Upper lobe of left lung (tissue), 6 donors: ENCODE measurements around the gene TBCB. TPM values are rescaled to one million over a fixed set of nuclear protein-coding genes. Genes with fewer than 3 reads are reported as not detected.

Source experiments
- ATAC-seq, 2 donors: fragments of 200-7000 bp; cut with Tn5 transposase; one replicate each; pipeline ENCODE4 v1.9.1; 2022; ENCODE audit warnings: mild to moderate bottlenecking in 2 of 2, moderate library complexity in 2 of 2; ENCODE audit not compliant: low FRiP score in 2 of 2
- DNase-seq, 2 donors: peaks; one replicate each; pipeline ENCODE4 v3.0.0-alpha.2; 2019 to 2020
- H3K27ac ChIP-seq, 4 donors: fragments of 200-600 bp; sonication (generic); one replicate each; pipeline ENCODE4 v1.5.1; 2016 to 2019
- H3K27me3 ChIP-seq, 4 donors: fragments of 200-600 bp; sonication (generic); one replicate each; pipeline ENCODE4 v1.5.1; 2017 to 2019
- H3K36me3 ChIP-seq, 4 donors: fragments of 200-600 bp; sonication (generic); one replicate each; pipeline ENCODE4 v1.5.1; 2016 to 2019
- H3K4me1 ChIP-seq, 4 donors: fragments of 200-600 bp; sonication (generic); one replicate each; pipeline ENCODE4 v1.5.1; 2018 to 2019
- H3K4me3 ChIP-seq, 4 donors: fragments of 200-600 bp; sonication (generic); one replicate each; pipeline ENCODE4 v1.5.1; 2017 to 2019; ENCODE audit warnings: mild to moderate bottlenecking in 2 of 4, moderate library complexity in 1 of 4
- H3K9me3 ChIP-seq, 4 donors: fragments of 200-600 bp; sonication (generic); one replicate each; pipeline ENCODE4 v1.5.1; 2018 to 2019
- CTCF ChIP-seq, 6 experiments: fragments of 450-650 bp in 4 of 6; fragments of 200-600 bp in 2 of 6; sonication (generic) in 2 of 6; IDR thresholded peaks; one replicate each; pipeline ENCODE4 v1.5.1; 2016 to 2019; ENCODE audit warnings: antibody characterized with exemption in 6 of 6
- EP300 ChIP-seq, 4 donors: sonication (generic); formaldehyde crosslinking; IDR thresholded peaks; one replicate each; pipeline ENCODE4 v1.5.1; 2017; ENCODE audit warnings: antibody characterized with exemption in 4 of 4, control low read depth in 2 of 4
- POLR2A ChIP-seq, 4 donors: fragments of 450-650 bp; IDR thresholded peaks; one replicate each; pipeline ENCODE4 v1.5.1; 2016 to 2017; ENCODE audit warnings: antibody characterized with exemption in 4 of 4, mild to moderate bottlenecking in 2 of 4
- POLR2AphosphoS5 ChIP-seq, 2 donors: sonication (generic); formaldehyde crosslinking; IDR thresholded peaks; one replicate each; pipeline ENCODE4 v1.5.1; 2017; ENCODE audit warnings: antibody characterized with exemption in 2 of 2
- WGBS, 2 donors: methylation state at CpG; one replicate each; pipeline ENCODE4 v1.1.5; 2017 to 2018; 5-methylcytosine and 5-hydroxymethylcytosine counted together
- total RNA-seq, 6 donors: library from RNA; depleted of rRNA in 4 of 6; stranded (reverse); fragments of >200 nt in 4 of 6; gene quantifications; one replicate each; pipeline versions ENCODE4 v1.1.0 to v1.2.1, GENCODE V29; 2016 to 2021
- donor health status: DM: no; HTN: no; CAD: no; lungs with moderate emphysema.
- donor health status: DM: no; HTN: yes; CAD: no; lungs with severe emphysema.

TBCB gene
- total RNA-seq, 6 donors from 2014 or later = 31.4 to 151 (median 109) TPM

- DNase-seq = no peak
- 91 to 96% methylated on average over 7 to 12 of the region's 12 CpGs for WGBS, 2 donors
- no peak overlapping the region for H3K27ac ChIP-seq
- TF ChIP-seq EP300 (IDR thresholded peaks at IDR 0.05) = no peak
- TF ChIP-seq CTCF (IDR thresholded peaks at IDR 0.05) = no peak
- TF ChIP-seq POLR2A (IDR thresholded peaks at IDR 0.05) = no peak
- TF ChIP-seq POLR2AphosphoS5 (IDR thresholded peaks at IDR 0.05) = no peak
- H3K27me3 ChIP-seq = no peaks in the 10 kb centered on the region
- H3K4me3 ChIP-seq = no peak overlapping the region
- H3K4me1 ChIP-seq = no peaks in the 10 kb centered on the region
- no peak for ATAC-seq
- H3K9me3 ChIP-seq = no peaks in the 10 kb centered on the region
- H3K36me3 ChIP-seq = peaks cover 0 to 11% (median 8%) of the 10 kb centered on the region in 4 donors
Observed at GRCh38 chr19:36084231-36085009, 30.8 kb upstream of the TBCB start.

- DNase-seq = no peak
- 97 to 100% methylated on average over 7 to 9 of the region's 9 CpGs for WGBS, 2 donors
- peaks cover 0 to 11% (median 8%) of the 10 kb centered on the region in 4 donors for H3K36me3 ChIP-seq
- no peaks in the 10 kb centered on the region for H3K4me1 ChIP-seq
- H3K27ac ChIP-seq = no peak overlapping the region
- ATAC-seq = no peak
- H3K27me3 ChIP-seq = no peaks in the 10 kb centered on the region
- no peaks in the 10 kb centered on the region for H3K9me3 ChIP-seq
- no peak for TF ChIP-seq POLR2A (IDR thresholded peaks at IDR 0.05)
- TF ChIP-seq EP300 (IDR thresholded peaks at IDR 0.05) = no peak
- TF ChIP-seq POLR2AphosphoS5 (IDR thresholded peaks at IDR 0.05) = no peak
- TF ChIP-seq CTCF (IDR thresholded peaks at IDR 0.05) = no peak
- H3K4me3 ChIP-seq = no peak overlapping the region
Observed at GRCh38 chr19:36086326-36086725, 28.9 kb upstream of the TBCB start.

- DNase-seq (no peak), ATAC-seq (no peak)
- TF ChIP-seq POLR2A (IDR thresholded peaks at IDR 0.05) (no peak), EP300 (IDR thresholded peaks at IDR 0.05) (no peak), CTCF (IDR thresholded peaks at IDR 0.05) (no peak), POLR2AphosphoS5 (IDR thresholded peaks at IDR 0.05) (no peak)
- Histone ChIP-seq H3K9me3 (no peaks in the 10 kb centered on the region), H3K27ac (no peak overlapping the region), H3K36me3 (peaks cover 0 to 8% (median 0%) of the 10 kb centered on the region in 4 donors), H3K4me3 (no peak overlapping the region), H3K4me1 (no peaks in the 10 kb centered on the region), H3K27me3 (no peaks in the 10 kb centered on the region)
- WGBS, 2 donors = 98 to 100% methylated on average over 3 to 5 of the region's 5 CpGs
Observed at GRCh38 chr19:36089847-36090246, 25.4 kb upstream of the TBCB start.

GRCh38 chr19:36090910-36091695 lies 24.2 kb upstream of the TBCB start:
- no peak for ATAC-seq
- WGBS, 2 donors = 92 to 100% methylated on average over 2 to 13 of the region's 13 CpGs

More at GRCh38 chr19:36090910-36091695, 24.2 kb upstream of the TBCB start:
- no peak overlapping the region for H3K27ac ChIP-seq
- H3K9me3 ChIP-seq = no peaks in the 10 kb centered on the region
- TF ChIP-seq POLR2AphosphoS5 (IDR thresholded peaks at IDR 0.05) = no peak
- TF ChIP-seq CTCF (IDR thresholded peaks at IDR 0.05) = no peak
- H3K4me1 ChIP-seq = no peaks in the 10 kb centered on the region
- no peak overlapping the region for H3K4me3 ChIP-seq
- DNase-seq = no peak
- no peaks in the 10 kb centered on the region for H3K27me3 ChIP-seq
- H3K36me3 ChIP-seq = peaks cover 0 to 8% (median 0%) of the 10 kb centered on the region in 4 donors
